Activated naive CD8-positive, alpha-beta T cell treated with anti-CD3 and anti-CD28 coated beads, Interleukin-2, amount 10 ng/mL, durations not matched to agents 7 days and 5 days (primary cell): ENCODE measurements around the gene TSC2. TPM values are rescaled to one million over a fixed set of nuclear protein-coding genes. Genes with fewer than 3 reads are reported as not detected.

Source experiments
- ATAC-seq: fragments of 150-1000 bp; cut with Tn5 transposase; one replicate; pipeline ENCODE4 v1.10.0; 2021; ENCODE audit warnings: low read depth, moderate library complexity
- POLR2A ChIA-PET: fragments of 350-600 bp; sonication (Branson Sonifier 250); formaldehyde crosslinking; loops from one replicate; lab custom pipeline; 2021; ENCODE audit warnings: antibody characterized with exemption; lab: Charles Lee
- DNase-seq: peaks from one replicate; pipeline ENCODE4 v3.0.0; 2021
- H3K27ac Mint-ChIP-seq: one replicate; pipeline ENCODE4 v1.8.0; 2022; ENCODE audit warnings: mild to moderate bottlenecking, mixed read lengths
- H3K27me3 Mint-ChIP-seq: one replicate; pipeline ENCODE4 v1.8.0; 2022; ENCODE audit warnings: mild to moderate bottlenecking, moderate library complexity, mixed read lengths
- H3K36me3 Mint-ChIP-seq: one replicate; pipeline ENCODE4 v1.8.0; 2021; ENCODE audit warnings: mild to moderate bottlenecking, mixed read lengths
- H3K4me1 Mint-ChIP-seq: one replicate; pipeline ENCODE4 v1.8.0; 2021; ENCODE audit warnings: mixed read lengths
- H3K4me3 Mint-ChIP-seq: one replicate; pipeline ENCODE4 v1.8.0; 2022; ENCODE audit warnings: mild to moderate bottlenecking, moderate library complexity, mixed read lengths
- H3K9me3 Mint-ChIP-seq: one replicate; pipeline ENCODE4 v1.8.0; 2021; ENCODE audit warnings: mixed read lengths
- total RNA-seq, 2 experiments: library from RNA; stranded (reverse); gene quantifications; one replicate each; pipeline ENCODE4 v1.2.3, GENCODE V29; 2021

TSC2 gene
- total RNA-seq: 100 to 1,000 TPM; 113 to 125 TPM

GRCh38 chr16:2047330-2048115, at the start of gene TSC2, which contains the start of gene NTHL1:
TSC2 (plus strand) TSS chr16:2047985; CDS start chr16:2048616, 631 bp downstream.
NTHL1 (minus strand) TSS chr16:2047834; CDS start chr16:2047823, 11 bp downstream.
- Mint-ChIP-seq H3K27ac (peak within 1 kb of the TSS; percentile 80), H3K27me3 (no peaks in the 10 kb centered on the region), H3K4me3 (peak within 1 kb of the TSS; percentile 94), H3K36me3 (peaks cover 5% of the 10 kb centered on the region), H3K4me1 (peaks cover 13% of the 10 kb centered on the region), H3K9me3 (no peaks in the 10 kb centered on the region)
- POLR2A ChIA-PET: interaction anchor here (0.6 to 3.2 kb wide), 14 partner anchors 8 to 265 kb away, joined by 3 to 26 read pairs (median 4); partner anchors contain the start of genes NHERF2, NUBP2, RPS2 and SPSB3
- DNase-seq (peak; percentile 95), ATAC-seq (peak; percentile 89)

DNA sequence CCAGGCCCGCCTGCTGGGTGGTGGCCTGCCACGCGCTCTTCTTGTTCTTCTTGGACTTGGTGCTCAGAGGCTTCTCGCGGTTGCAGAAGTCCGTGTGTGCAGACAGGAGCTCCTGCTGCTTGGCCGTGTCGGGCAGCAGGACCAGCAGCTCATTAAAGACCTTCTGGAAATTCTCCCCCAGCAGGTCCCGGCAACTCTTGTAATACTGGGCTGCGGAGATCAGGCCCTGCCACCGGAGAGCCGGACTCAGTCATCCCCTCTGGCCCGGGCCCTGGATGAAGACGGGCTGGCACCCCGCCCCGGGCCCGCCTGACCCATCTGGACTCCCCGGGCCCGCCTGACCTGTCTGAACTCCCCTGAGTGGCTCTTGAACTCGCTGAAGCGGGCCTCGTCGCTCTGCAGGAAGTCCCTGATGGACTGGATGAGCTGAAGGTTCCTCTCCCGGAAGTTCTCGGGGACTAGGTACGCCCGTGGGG, 49.4 kb upstream of the TSC2 start:
- POLR2A ChIA-PET: interaction anchor here (1.1 kb wide), 1 partner anchor 157 kb away, joined by 3 read pairs; the partner anchor contains the start of gene TRAF7
- Mint-ChIP-seq H3K36me3 (peaks cover 9% of the 10 kb centered on the region), H3K9me3 (no peaks in the 10 kb centered on the region), H3K27ac (no peak overlapping the region), H3K4me1 (peaks cover 5% of the 10 kb centered on the region), H3K27me3 (no peaks in the 10 kb centered on the region), H3K4me3 (no peak overlapping the region)
- ATAC-seq (no peak), DNase-seq (no peak)

DNA sequence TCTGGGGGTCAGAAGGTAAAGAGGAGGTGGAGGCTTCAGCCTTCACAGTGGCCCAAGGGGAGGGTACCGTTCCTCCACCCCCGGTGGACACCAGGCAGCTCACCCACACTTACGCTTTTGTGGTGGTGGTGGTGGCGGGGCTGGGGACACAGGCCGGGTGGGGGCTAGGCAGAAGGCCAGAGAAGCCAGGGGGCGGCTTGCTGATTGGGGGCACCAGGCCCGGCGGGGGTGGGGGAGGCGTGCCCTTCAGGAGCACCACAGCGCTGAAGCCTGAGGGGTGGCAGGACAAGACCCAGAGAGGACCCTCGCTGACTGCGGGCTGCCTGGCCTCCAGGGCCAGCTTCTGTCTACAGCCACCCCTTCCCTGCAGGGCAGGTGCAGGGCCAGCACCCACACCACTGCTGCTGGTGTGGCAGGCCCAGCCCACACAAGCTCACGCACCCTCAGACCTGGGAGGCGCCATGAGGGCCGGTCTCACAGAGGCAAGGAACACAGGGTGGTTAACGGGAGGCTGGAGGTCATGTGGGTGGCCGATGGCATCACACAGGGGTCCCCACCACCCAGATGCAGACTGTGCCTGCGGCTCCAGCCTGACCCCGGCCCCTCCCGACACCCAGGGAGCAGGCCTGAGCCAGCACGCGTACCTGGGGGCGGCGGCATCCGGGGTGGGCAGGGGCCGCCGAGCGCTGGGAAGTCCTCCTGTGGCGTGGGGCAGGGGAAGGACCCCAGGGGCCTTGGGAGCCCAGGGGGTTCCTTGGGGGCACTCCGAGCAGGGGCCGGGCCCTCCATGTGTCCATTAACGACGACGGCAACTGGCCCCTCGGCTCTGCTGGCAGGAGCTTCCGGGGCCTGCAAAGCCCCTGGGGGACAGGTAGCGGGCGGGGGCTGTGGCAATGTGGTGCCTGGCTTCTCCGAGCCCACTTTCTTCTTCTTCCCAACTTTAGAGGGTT, 48.7 kb upstream of the TSC2 start:
- POLR2A ChIA-PET: interaction anchor here (1.1 kb wide), 1 partner anchor 156 kb away, joined by 3 read pairs; the partner anchor contains the start of gene TRAF7
- H3K9me3 Mint-ChIP-seq: no peaks in the 10 kb centered on the region
- ATAC-seq: no peak

GRCh38 chr16:1999866-2000514, 47.8 kb upstream of the TSC2 start:
- H3K4me1 Mint-ChIP-seq: peaks cover 5% of the 10 kb centered on the region
- POLR2A ChIA-PET: no interaction called here
- no peak for DNase-seq

More for the DNA sequence above, 48.7 kb upstream of the TSC2 start:
- H3K27me3 Mint-ChIP-seq: no peaks in the 10 kb centered on the region
- H3K4me1 Mint-ChIP-seq: peaks cover 5% of the 10 kb centered on the region
- H3K27ac Mint-ChIP-seq: no peak overlapping the region
- no peak for DNase-seq
- H3K4me3 Mint-ChIP-seq: no peak overlapping the region
- peaks cover 9% of the 10 kb centered on the region for H3K36me3 Mint-ChIP-seq

GRCh38 chr16:2001035-2001434, 46.8 kb upstream of the TSC2 start:
- ATAC-seq: no peak
- H3K36me3 Mint-ChIP-seq: peaks cover 4% of the 10 kb centered on the region
- POLR2A ChIA-PET: no interaction called here
- peaks cover 7% of the 10 kb centered on the region for H3K4me1 Mint-ChIP-seq
- DNase-seq: no peak
- no peak overlapping the region for H3K27ac Mint-ChIP-seq
- H3K27me3 Mint-ChIP-seq: no peaks in the 10 kb centered on the region
- no peaks in the 10 kb centered on the region for H3K9me3 Mint-ChIP-seq
- H3K4me3 Mint-ChIP-seq: no peak overlapping the region

More at GRCh38 chr16:1999866-2000514, 47.8 kb upstream of the TSC2 start:
- Mint-ChIP-seq H3K4me3 (no peak overlapping the region), H3K27me3 (no peaks in the 10 kb centered on the region), H3K36me3 (peaks cover 9% of the 10 kb centered on the region), H3K9me3 (no peaks in the 10 kb centered on the region), H3K27ac (no peak overlapping the region)
- no peak for ATAC-seq

DNA sequence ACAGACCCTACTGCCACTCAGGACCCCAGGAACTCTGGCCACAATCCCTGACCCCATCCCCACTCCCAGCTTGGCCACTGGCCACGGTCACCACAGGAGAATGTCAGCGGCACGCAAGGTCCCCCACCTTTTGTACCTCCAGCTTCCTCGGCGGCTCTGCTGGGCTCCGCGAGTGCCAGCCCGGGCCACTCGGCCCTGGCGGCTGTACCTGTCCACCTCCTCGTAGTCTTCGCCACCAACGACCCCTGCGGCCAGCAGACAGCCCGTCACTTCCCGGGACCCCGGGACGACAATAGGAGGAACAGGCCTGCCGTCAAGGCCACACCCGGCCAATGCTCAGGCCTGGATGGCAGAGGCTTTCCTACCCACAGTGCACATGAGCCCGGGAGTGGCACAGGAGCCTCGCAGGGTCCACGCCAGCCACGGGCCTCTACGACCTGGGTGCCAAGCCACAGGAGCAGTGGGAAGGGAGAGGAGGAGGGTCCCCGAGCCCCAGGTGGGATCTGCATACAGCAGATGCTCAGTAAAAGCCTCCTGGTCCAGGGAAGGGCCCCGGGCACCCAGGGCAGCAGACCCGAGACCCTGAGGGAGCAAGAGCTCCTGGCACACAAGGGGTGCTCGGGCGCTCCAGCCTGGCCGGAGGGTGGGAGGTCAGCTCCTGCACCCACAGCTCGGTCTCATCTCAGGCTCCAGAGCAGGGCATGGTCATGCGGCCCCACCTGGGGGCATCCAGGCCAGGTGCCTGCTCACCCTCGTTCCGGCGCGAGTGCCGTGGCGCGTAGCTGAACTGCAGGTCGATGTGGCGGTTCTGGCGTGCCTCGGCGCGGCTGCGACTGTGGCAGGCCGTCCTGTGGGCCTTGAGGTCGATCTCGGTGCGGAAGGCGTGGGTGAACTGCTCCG, 46.1 kb upstream of the TSC2 start:
- Mint-ChIP-seq H3K27me3 (no peaks in the 10 kb centered on the region), H3K4me1 (peaks cover 7% of the 10 kb centered on the region), H3K4me3 (no peak overlapping the region), H3K9me3 (no peaks in the 10 kb centered on the region), H3K27ac (no peak overlapping the region), H3K36me3 (peaks cover 3% of the 10 kb centered on the region)
- POLR2A ChIA-PET: interaction anchor here (0.6 to 1.5 kb wide), 3 partner anchors 30 to 267 kb away, joined by 3 read pairs; no protein-coding TSS in a partner anchor
- ATAC-seq (no peak), DNase-seq (no peak)

DNA sequence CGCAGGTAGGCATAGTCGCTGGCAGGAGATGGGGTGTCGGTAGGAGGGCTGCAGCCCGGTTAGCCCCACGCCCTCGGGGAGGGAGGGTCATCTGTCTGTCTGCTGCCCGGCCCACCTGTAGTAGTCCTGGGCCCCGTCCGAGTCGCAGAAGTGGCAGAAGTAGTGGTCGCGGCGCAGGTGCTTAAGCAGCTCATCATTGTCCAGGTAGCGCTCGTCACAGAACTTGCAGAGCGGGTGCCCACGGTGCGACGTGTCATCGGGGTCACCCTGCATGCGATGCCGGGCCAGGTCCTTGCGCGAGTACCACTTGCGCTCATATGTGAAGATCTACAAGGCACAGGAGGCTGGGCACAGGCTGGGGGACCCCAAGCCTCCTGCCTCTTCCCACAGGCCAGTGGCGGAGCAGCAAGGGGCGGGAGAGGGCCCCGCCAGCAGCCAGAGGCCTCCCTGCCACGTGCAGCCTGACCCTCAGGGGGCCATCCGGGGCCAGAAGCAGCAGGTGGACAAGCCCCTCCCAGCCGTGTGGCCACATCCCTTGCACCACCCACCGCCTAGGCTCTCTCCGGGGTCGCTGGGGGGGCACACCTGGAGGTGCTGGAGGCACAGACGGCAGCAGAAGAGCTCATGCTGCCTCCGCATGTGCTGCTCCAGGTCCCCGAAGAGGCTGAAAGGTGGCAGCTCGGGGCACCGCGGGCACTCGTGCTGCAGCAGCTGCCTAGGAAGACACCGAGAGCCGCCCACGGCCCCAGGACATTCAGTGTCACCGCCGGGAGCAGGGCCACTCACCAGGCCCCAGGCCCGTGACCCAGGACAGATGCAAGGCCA, 45.2 kb upstream of the TSC2 start:
- POLR2A ChIA-PET: interaction anchor here (0.6 to 1.6 kb wide), 5 partner anchors 12 to 266 kb away, joined by 3 to 8 read pairs (median 3); no protein-coding TSS in a partner anchor
- Mint-ChIP-seq H3K36me3 (peaks cover 2% of the 10 kb centered on the region), H3K9me3 (no peaks in the 10 kb centered on the region), H3K27ac (no peak overlapping the region), H3K4me1 (peaks cover 9% of the 10 kb centered on the region), H3K4me3 (no peak overlapping the region), H3K27me3 (no peaks in the 10 kb centered on the region)
- ATAC-seq: no peak
- no peak for DNase-seq

DNA sequence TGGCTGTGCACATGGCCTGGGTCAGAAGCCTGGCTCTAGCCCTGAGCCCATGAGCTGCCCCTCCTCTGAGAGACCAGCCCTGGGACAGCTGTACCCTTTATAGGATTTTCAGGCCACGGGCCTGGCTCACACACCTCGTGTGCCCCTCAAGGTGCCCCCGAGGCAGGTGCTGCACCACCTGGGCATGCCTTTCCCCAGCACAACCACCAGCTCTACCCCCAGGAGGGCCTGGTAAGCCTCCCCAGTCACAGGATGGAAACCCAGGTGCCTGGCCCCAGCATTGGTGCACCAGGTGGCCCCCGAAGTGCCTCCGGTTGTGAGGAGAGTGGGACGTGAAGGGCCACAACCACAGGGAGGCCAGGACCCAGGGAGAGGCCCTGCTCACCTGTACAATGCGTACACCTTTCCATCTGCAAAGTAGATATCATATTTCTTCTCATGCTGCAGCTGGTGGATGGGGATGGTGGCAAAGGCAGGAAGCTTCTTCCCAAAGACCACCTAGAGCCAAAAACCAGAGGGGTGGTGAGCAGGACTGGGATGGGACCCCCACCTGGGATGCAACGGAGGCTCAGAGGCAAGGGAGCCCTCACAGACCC, 44.5 kb upstream of the TSC2 start:
- DNase-seq (no peak), ATAC-seq (no peak)
- H3K4me3 Mint-ChIP-seq: no peak overlapping the region
- H3K27ac Mint-ChIP-seq: no peak overlapping the region
- H3K4me1 Mint-ChIP-seq: peaks cover 17% of the 10 kb centered on the region
- no peaks in the 10 kb centered on the region for H3K27me3 Mint-ChIP-seq
- POLR2A ChIA-PET: interaction anchor here (0.8 to 1.6 kb wide), 5 partner anchors 13 to 151 kb away, joined by 3 to 8 read pairs (median 6); partner anchors contain the start of genes RAB26 and RPS2
- no peaks in the 10 kb centered on the region for H3K9me3 Mint-ChIP-seq
- H3K36me3 Mint-ChIP-seq: peaks cover under 1% of the 10 kb centered on the region

GRCh38 chr16:2003827-2004641, 43.8 kb upstream of the TSC2 start:
- Mint-ChIP-seq H3K9me3 (no peaks in the 10 kb centered on the region), H3K27me3 (no peaks in the 10 kb centered on the region), H3K36me3 (no peaks in the 10 kb centered on the region), H3K27ac (no peak overlapping the region), H3K4me1 (peaks cover 21% of the 10 kb centered on the region), H3K4me3 (no peak overlapping the region)
- ATAC-seq: peak; percentile 77
- POLR2A ChIA-PET: interaction anchor here (0.8 to 1.6 kb wide), 6 partner anchors 13 to 151 kb away, joined by 3 to 8 read pairs (median 4); partner anchors contain the start of genes RAB26, RPS2 and TRAF7
- peak; percentile 92 for DNase-seq
